GM19035 (cell line): Measurements from ENCODE around the gene UCN3.
A peak's percentile ranks its signal among the peaks of the same experiment; 100 is the strongest.
"Not testable (repeated sequence)": the region's sequence is repeated elsewhere in the genome, so short reads cannot be mapped to it uniquely, and the experiment has no call there.

Experiments
- ATAC-seq: cut with Tn5 transposase; IDR thresholded peaks from one replicate; pipeline ENCODE4 v1.9.1; 2021; ENCODE audit not compliant: unreplicated experiment

The UCN3 gene

GRCh38 chr10:5404208-5405041 is 39.7 kb downstream of the UCN3 start, which contains the start of gene TUBAL3:
TSS of gene TUBAL3 (minus strand) at chr10:5404828. CDS start at chr10:5404792, 36 bp downstream.
- no peak for ATAC-seq

- no peak for ATAC-seq
Observed at GRCh38 chr10:5406918-5407317, 42.2 kb downstream of the UCN3 start.

GRCh38 chr10:5410787-5411186 is 46.0 kb downstream of the UCN3 start:
- not testable (repeated sequence) for ATAC-seq

GRCh38 chr10:5411941-5412276 is 47.1 kb downstream of the UCN3 start:
- no peak for ATAC-seq

- ATAC-seq: peak; percentile 98
Observed at GRCh38 chr10:5412277-5412941, 47.6 kb downstream of the UCN3 start, which contains the start of gene NET1. TSS of gene NET1 (plus strand) at chr10:5412557. CDS start at chr10:5412693, 136 bp downstream.

- ATAC-seq: no peak
Observed at GRCh38 chr10:5413012-5413938, 48.5 kb downstream of the UCN3 start.

GRCh38 chr10:5416981-5417380 is 52.2 kb downstream of the UCN3 start:
- ATAC-seq: no peak

- no peak for ATAC-seq
Observed at GRCh38 chr10:5418584-5418983, 53.8 kb downstream of the UCN3 start.

- ATAC-seq: no peak
Observed at GRCh38 chr10:5419466-5420094, 54.8 kb downstream of the UCN3 start.

- ATAC-seq: no peak
Observed at GRCh38 chr10:5423771-5424170, 59.0 kb downstream of the UCN3 start.
